ENCODE data around the gene ASIC2.
"Not testable (repeated sequence)": the region's sequence is repeated elsewhere in the genome, so short reads cannot be mapped to it uniquely, and the experiment has no call there.

ASIC2 gene

DNA sequence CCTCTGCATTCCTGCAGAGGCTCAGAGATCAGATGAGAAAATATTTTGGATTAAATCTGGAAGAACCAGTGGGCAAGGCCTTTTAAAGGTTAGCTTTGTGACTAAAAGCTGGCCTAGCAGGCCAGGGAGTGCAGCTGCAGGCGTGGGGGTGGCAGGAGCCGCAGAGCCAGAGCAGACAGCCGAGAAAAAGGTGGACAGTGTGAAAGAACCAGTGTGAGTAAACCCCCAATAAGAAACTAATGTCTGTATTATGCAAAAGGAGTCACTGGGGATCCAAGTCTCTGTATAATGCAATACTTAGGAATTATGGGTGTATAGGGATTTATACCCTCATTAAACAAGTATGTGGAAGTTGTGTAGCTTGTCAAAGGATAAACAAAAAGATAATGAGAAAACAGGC, 322.8 kb downstream of the ASIC2 start:
- no peak for DNase-seq

- not testable (repeated sequence) for DNase-seq
These were observed 323.9 kb downstream of the ASIC2 start for GRCh38 chr17:32969231-32969630.

DNA sequence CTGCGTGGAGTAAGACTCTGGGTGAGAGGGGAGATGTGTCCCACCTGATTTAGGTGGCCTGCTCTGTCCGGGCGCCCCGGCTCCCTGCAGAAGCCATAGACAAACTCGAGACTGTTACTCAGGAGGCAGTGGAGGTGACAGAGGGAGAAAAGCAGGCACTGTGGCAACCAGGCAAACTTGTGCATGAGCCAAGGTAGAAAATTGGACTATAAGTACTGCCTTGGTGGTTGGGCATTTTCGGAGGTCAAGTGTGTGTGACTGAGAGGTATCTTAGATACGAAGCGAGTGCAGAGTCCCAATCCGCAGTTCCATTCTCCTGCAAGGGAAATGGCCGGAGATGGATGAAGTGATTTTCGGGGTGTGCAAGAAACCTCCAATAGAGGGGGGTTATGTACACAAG, 328.6 kb downstream of the ASIC2 start:
- no peak for DNase-seq
